ENCODE results near the gene CUL7. TPM values are rescaled to one million over a fixed set of nuclear protein-coding genes. Genes with fewer than 3 reads are reported as not detected.
A peak's percentile ranks its signal among the peaks of the same experiment; 100 is the strongest.

CUL7 gene
- total and polyA plus RNA-seq, 9 of the 15 experiments (the other 6 are each of a cell fraction or from before 2014, with no cell fraction given) = 0.44 to 20.1 (median 8.6) TPM

GRCh38 chr6:43076464-43077332, 23.0 kb upstream of the CUL7 start (continued):
- TF ChIP-seq ZBTB40 (IDR thresholded peaks at IDR 0.05) (peak; percentile 38; the same call in 1 of the 2 replicates), ZBTB40 (CRISPR knock-in tag; IDR thresholded peaks at IDR 0.05) (no peak), FOXM1 (IDR thresholded peaks at IDR 0.05; ENCODE audit: low read depth) (no peak), FOXM1 (CRISPR knock-in tag; IDR thresholded peaks at IDR 0.05; ENCODE audit: low read depth) (peak; percentile 37; the same call in 1 of the 2 replicates), ZC3H11A (IDR thresholded peaks at IDR 0.05; ENCODE audit: low read depth, low read length) (no peak), HMGN3 (IDR thresholded peaks at IDR 0.05; ENCODE audit: borderline replicate concordance, extremely low read depth, insufficient read length, low read depth, low read length) (peak; percentile 64), HES1 (IDR thresholded peaks at IDR 0.05; ENCODE audit: low read depth) (no peak), UBTF (IDR thresholded peaks at IDR 0.05; ENCODE audit: borderline replicate concordance in 1 of 2, low read depth in 2 of 2, low read length in 2 of 2) (peak; percentile 53 to 56; a peak in 2 of 4 replicates), RBM39 (optimal IDR thresholded peaks at IDR 0.05; ENCODE audit: low read depth, low read length) (no peak), HNRNPLL (IDR thresholded peaks at IDR 0.05; ENCODE audit: low read depth, low read length, poor library complexity, severe bottlenecking) (peak; percentile 55), NRF1 (conservative IDR thresholded peaks at IDR 0.05 in 1 of 2, IDR thresholded peaks at IDR 0.05 in 1 of 2) (peak; percentile 36 to 59; a peak in 2 of 4 replicates), POLR2G (IDR thresholded peaks at IDR 0.05; ENCODE audit: low read depth, low read length) (peak; percentile 46), MEF2D (tag; conservative IDR thresholded peaks at IDR 0.05; ENCODE audit: low read depth) (no peak)
